Neural progenitor cell (in vitro differentiated cells): Measurements from ENCODE around the gene TNS3. TPM values are rescaled to one million over a fixed set of nuclear protein-coding genes. Genes with fewer than 3 reads are reported as not detected.

ENCODE experiments used
- DNase-seq: peaks from one replicate; pipeline ENCODE4 v3.0.0-alpha.2; 2016; ENCODE audit warnings: low spot score
- H2AFZ ChIP-seq: fragments of 200-600 bp; sonication (generic); replicated peaks from 2 replicates; pipeline ENCODE4 v1.6.1; 2016; ENCODE audit warnings: antibody characterized with exemption
- H3F3A ChIP-seq: fragments of 200-600 bp; sonication (generic); 2 replicates; pipeline ENCODE4 v1.6.1; 2016; ENCODE audit warnings: antibody characterized with exemption, low read depth
- H3K27ac ChIP-seq: fragments of 200-600 bp; sonication (generic); 2 replicates; pipeline ENCODE4 v1.5.1; 2016; ENCODE audit warnings: mild to moderate bottlenecking
- H3K27me3 ChIP-seq: fragments of 200-600 bp; sonication (generic); 2 replicates; pipeline ENCODE4 v1.6.1; 2016; ENCODE audit warnings: mild to moderate bottlenecking, moderate library complexity
- H3K36me3 ChIP-seq: fragments of 200-600 bp; sonication (generic); 2 replicates; pipeline ENCODE4 v1.5.1; 2016
- H3K4me1 ChIP-seq: fragments of 200-600 bp; sonication (generic); 2 replicates; pipeline ENCODE4 v1.6.1; 2016; ENCODE audit warnings: mixed run types
- H3K4me2 ChIP-seq: fragments of 200-600 bp; sonication (generic); 2 replicates; pipeline ENCODE4 v1.6.1; 2016
- H3K4me3 ChIP-seq: fragments of 200-600 bp; sonication (generic); 2 replicates; pipeline ENCODE4 v1.5.1; 2016
- H3K79me2 ChIP-seq: fragments of 200-600 bp; sonication (generic); 2 replicates; pipeline ENCODE4 v1.6.1; 2016; ENCODE audit warnings: low read depth
- H3K9ac ChIP-seq: fragments of 200-600 bp; sonication (generic); 2 replicates; pipeline ENCODE4 v1.6.1; 2016
- H3K9me3 ChIP-seq: fragments of 200-600 bp; sonication (generic); 2 replicates; pipeline ENCODE4 v1.5.1; 2016; ENCODE audit warnings: low read depth
- H4K20me1 ChIP-seq: fragments of 200-600 bp; sonication (generic); 2 replicates; pipeline ENCODE4 v1.6.1; 2016; ENCODE audit warnings: low read depth
- H3K27ac Mint-ChIP-seq: 3 replicates; pipeline ENCODE4 v1.8.0; 2021; ENCODE audit warnings: mixed read lengths
- H3K27me3 Mint-ChIP-seq: 2 replicates; pipeline ENCODE4 v1.8.0; 2022; ENCODE audit warnings: low read depth, mild to moderate bottlenecking, inconsistent platforms, moderate library complexity, mixed read lengths; ENCODE audit not compliant: insufficient read depth
- H3K36me3 Mint-ChIP-seq: 3 replicates; pipeline ENCODE4 v1.8.0; 2021; ENCODE audit warnings: mixed read lengths
- H3K4me1 Mint-ChIP-seq: 3 replicates; pipeline ENCODE4 v1.8.0; 2021; ENCODE audit warnings: mixed read lengths
- H3K4me3 Mint-ChIP-seq: 3 replicates; pipeline ENCODE4 v1.8.0; 2021; ENCODE audit warnings: mild to moderate bottlenecking, moderate library complexity, mixed read lengths
- H3K9me3 Mint-ChIP-seq: 3 replicates; pipeline ENCODE4 v1.8.0; 2020; ENCODE audit warnings: mixed read lengths
- EZH2 ChIP-seq: fragments of 200-600 bp; sonication (generic); IDR thresholded peaks from 2 replicates; pipeline ENCODE4 v1.6.1; 2017; ENCODE audit warnings: antibody characterized with exemption, mild to moderate bottlenecking, moderate library complexity
- EZH2phosphoT487 ChIP-seq: fragments of 200-600 bp; sonication (generic); IDR thresholded peaks from 2 replicates; pipeline ENCODE4 v1.6.1; 2017; ENCODE audit warnings: antibody characterized with exemption
- total RNA-seq: library from RNA; depleted of rRNA; stranded (reverse); fragments of >200 nt; gene quantifications from 2 replicates; pipeline ENCODE4 v1.2.3, GENCODE V29; 2015; ENCODE audit warnings: low replicate concordance
- TF ChIP-seq, protein P1 (sequence below): fragments of 200-600 bp; sonication (generic); IDR thresholded peaks from 2 replicates; pipeline ENCODE4 v1.5.1; 2017; ENCODE audit warnings: antibody characterized with exemption, mild to moderate bottlenecking

The TNS3 gene
- total RNA-seq, 1 donor from 2014 or later: 15.0 TPM

DNA sequence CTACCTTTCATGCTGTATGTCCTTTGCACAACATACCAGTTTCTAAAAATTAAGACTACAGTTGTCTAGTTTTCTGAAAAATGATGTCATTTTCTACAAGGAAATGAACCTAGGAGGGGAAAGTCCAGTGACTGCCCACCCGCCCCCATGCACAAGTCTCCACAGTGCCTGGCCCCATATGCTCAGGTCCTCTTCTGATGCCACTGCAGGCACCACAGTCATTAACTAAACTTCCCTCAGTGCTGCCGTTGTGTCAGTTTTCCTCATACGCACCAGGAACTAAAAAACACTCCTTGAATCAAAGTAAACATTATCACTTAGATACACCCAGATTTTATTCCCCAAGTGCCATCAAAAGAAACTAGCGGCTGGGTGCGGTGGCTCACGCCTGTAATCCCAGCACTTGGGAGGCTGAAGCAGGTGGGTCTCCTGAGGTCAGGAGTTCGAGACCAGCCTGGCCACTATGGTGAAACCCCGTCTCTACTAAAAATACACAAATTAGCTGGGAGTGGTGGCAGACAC, 6.9 kb upstream of the TNS3 start:
- DNase-seq: no peak
- Histone ChIP-seq H3K4me2 (no peak overlapping the region), H3K79me2 (no peaks in the 10 kb centered on the region), H3K4me3 (no peak overlapping the region), H3K27me3 (peaks cover 6% of the 10 kb centered on the region), H3K27ac (no peak overlapping the region), H4K20me1 (no peaks in the 10 kb centered on the region), H3K36me3 (no peaks in the 10 kb centered on the region), H2AFZ (no peak overlapping the region), H3F3A (no peaks in the 10 kb centered on the region), H3K4me1 (peaks cover 9% of the 10 kb centered on the region), H3K9ac (no peak overlapping the region), H3K9me3 (no peaks in the 10 kb centered on the region)
- H3K4me1 Mint-ChIP-seq: peaks cover 13% of the 10 kb centered on the region
- no peaks in the 10 kb centered on the region for H3K36me3 Mint-ChIP-seq
- peaks cover 6% of the 10 kb centered on the region for H3K9me3 Mint-ChIP-seq
- TF ChIP-seq, protein P1, sequence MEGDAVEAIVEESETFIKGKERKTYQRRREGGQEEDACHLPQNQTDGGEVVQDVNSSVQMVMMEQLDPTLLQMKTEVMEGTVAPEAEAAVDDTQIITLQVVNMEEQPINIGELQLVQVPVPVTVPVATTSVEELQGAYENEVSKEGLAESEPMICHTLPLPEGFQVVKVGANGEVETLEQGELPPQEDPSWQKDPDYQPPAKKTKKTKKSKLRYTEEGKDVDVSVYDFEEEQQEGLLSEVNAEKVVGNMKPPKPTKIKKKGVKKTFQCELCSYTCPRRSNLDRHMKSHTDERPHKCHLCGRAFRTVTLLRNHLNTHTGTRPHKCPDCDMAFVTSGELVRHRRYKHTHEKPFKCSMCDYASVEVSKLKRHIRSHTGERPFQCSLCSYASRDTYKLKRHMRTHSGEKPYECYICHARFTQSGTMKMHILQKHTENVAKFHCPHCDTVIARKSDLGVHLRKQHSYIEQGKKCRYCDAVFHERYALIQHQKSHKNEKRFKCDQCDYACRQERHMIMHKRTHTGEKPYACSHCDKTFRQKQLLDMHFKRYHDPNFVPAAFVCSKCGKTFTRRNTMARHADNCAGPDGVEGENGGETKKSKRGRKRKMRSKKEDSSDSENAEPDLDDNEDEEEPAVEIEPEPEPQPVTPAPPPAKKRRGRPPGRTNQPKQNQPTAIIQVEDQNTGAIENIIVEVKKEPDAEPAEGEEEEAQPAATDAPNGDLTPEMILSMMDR: no peak
- TF ChIP-seq EZH2 (no peak), EZH2phosphoT487 (no peak)
- H3K27me3 Mint-ChIP-seq: peaks cover 14% of the 10 kb centered on the region
- no peak overlapping the region for H3K27ac Mint-ChIP-seq
- H3K4me3 Mint-ChIP-seq: no peak overlapping the region

DNA sequence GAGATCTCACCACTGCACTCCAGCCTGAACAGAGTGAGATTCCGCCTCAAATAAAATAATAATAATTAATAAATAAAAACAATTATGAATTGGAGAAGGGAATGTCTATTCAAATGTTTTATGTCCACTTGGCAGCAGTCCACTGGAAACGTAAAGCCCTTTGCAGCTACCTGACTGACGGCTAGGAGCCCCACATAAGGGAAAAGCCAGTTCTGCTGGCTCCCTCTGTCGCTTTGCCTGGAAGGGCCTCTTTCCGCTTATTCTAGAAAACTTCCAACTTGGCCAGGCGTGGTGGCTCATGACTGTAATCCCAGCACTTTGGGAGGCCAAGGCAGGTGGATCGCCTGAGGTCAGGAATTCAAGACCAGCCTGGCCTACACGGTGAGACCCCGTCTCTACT, 6.1 kb upstream of the TNS3 start:
- H3K36me3 Mint-ChIP-seq: no peaks in the 10 kb centered on the region
- H2AFZ ChIP-seq: no peak overlapping the region
- H3K9me3 Mint-ChIP-seq: peaks cover 6% of the 10 kb centered on the region
- peaks cover 19% of the 10 kb centered on the region for H3K27me3 Mint-ChIP-seq
- peaks cover under 1% of the 10 kb centered on the region for H3F3A ChIP-seq
- TF ChIP-seq, protein P1: no peak
- TF ChIP-seq EZH2: no peak
- TF ChIP-seq EZH2phosphoT487: no peak
- no peak overlapping the region for H3K9ac ChIP-seq
- H3K27ac ChIP-seq: no peak overlapping the region
- H3K4me3 Mint-ChIP-seq: no peak overlapping the region
- no peaks in the 10 kb centered on the region for H4K20me1 ChIP-seq
- H3K79me2 ChIP-seq: no peaks in the 10 kb centered on the region
- no peaks in the 10 kb centered on the region for H3K36me3 ChIP-seq
- no peak overlapping the region for H3K27ac Mint-ChIP-seq
- no peak overlapping the region for H3K4me2 ChIP-seq
- no peak for DNase-seq
- no peak overlapping the region for H3K4me3 ChIP-seq
- peaks cover 9% of the 10 kb centered on the region for H3K4me1 ChIP-seq
- peaks cover 10% of the 10 kb centered on the region for H3K27me3 ChIP-seq
- H3K4me1 Mint-ChIP-seq: peaks cover 16% of the 10 kb centered on the region
- no peaks in the 10 kb centered on the region for H3K9me3 ChIP-seq

DNA sequence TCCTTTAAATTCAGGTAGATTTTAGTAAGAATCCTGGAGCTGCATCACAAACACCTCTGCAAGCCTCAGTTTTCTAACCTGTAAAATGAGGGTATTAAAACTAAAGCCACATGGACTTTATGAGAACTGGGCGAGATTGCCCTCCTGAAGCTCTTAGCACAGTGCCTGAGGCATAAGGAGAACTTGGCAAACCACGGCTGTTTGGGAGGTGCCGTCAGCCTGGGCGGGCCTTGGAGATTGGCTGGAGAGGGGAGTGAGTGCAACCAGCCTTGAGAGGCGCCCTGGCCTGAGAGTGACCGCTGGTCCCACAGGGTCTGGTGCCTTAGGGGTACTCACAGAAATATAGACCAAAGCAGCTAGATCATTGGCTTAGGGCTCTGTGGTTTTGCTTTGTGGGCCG, 5.4 kb upstream of the TNS3 start:
- Mint-ChIP-seq H3K27ac (no peak overlapping the region), H3K27me3 (peaks cover 25% of the 10 kb centered on the region), H3K9me3 (peaks cover 6% of the 10 kb centered on the region), H3K4me1 (peaks cover 22% of the 10 kb centered on the region), H3K36me3 (no peaks in the 10 kb centered on the region), H3K4me3 (no peak overlapping the region)
- no peak overlapping the region for H3K4me3 ChIP-seq
- H3K79me2 ChIP-seq: no peaks in the 10 kb centered on the region
- TF ChIP-seq EZH2 (no peak), EZH2phosphoT487 (no peak)
- TF ChIP-seq, protein P1: no peak
- H3K27ac ChIP-seq: no peak overlapping the region
- H2AFZ ChIP-seq: no peak overlapping the region
- peaks cover 5% of the 10 kb centered on the region for H3F3A ChIP-seq
- no peaks in the 10 kb centered on the region for H4K20me1 ChIP-seq
- peaks cover 9% of the 10 kb centered on the region for H3K4me1 ChIP-seq
- no peaks in the 10 kb centered on the region for H3K36me3 ChIP-seq
- H3K9ac ChIP-seq: no peak overlapping the region
- H3K4me2 ChIP-seq: no peak overlapping the region
- DNase-seq: no peak
- peaks cover 17% of the 10 kb centered on the region for H3K27me3 ChIP-seq
- H3K9me3 ChIP-seq: no peaks in the 10 kb centered on the region
